K562 treated with DMSO at 1 percent for 48 hours (cell line): Measurements from ENCODE around the gene LY6G6D. TPM values are rescaled to one million over a fixed set of nuclear protein-coding genes. Genes with fewer than 3 reads are reported as not detected.

Source experiments
- total RNA-seq: library from RNA; unstranded; fragments of 300-600 nt; gene quantifications from 2 replicates; pipeline ENCODE4 v1.2.3, GENCODE V29; 2022; ENCODE audit warnings: low replicate concordance; ENCODE audit errors: extremely low read depth

The LY6G6D gene
- total RNA-seq, 1 experiment from 2014 or later = not detected

Other genes with a start within 250 kb of the LY6G6D start
- gene MICB, start 217.2 kb upstream of the LY6G6D start, total RNA-seq = not detected in 2 replicates
- gene MCCD1, start 186.4 kb upstream of the LY6G6D start, total RNA-seq = not detected in 2 replicates
- not detected in 2 replicates for gene DDX39B, start 173.3 kb upstream of the LY6G6D start, total RNA-seq
- not detected in 2 replicates for gene ATP6V1G2, start 168.7 kb upstream of the LY6G6D start, total RNA-seq
- gene NFKBIL1, start 167.7 kb upstream of the LY6G6D start, total RNA-seq = not detected in 2 replicates
- gene LTA, start 143.1 kb upstream of the LY6G6D start, total RNA-seq = not detected in 2 replicates
- gene TNF, start 139.8 kb upstream of the LY6G6D start, total RNA-seq = not detected in 2 replicates
- not detected in 2 replicates for gene LTB, start 132.9 kb upstream of the LY6G6D start, total RNA-seq
- not detected in 2 replicates for gene LST1, start 129.1 kb upstream of the LY6G6D start, total RNA-seq
- gene NCR3, start 122.3 kb upstream of the LY6G6D start, total RNA-seq = not detected in 2 replicates
- not detected in 2 replicates for gene AIF1, start 100.1 kb upstream of the LY6G6D start, total RNA-seq
- 599 TPM in 1 of 2 replicates, not detected in the other for gene PRRC2A, start 94.6 kb upstream of the LY6G6D start, total RNA-seq
- 212 TPM in 1 of 2 replicates, not detected in the other for gene BAG6, start 62.7 kb upstream of the LY6G6D start, total RNA-seq
- gene APOM, start 59.5 kb upstream of the LY6G6D start, total RNA-seq = not detected in 2 replicates
- not detected in 2 replicates for gene C6orf47, start 54.6 kb upstream of the LY6G6D start, total RNA-seq
- gene GPANK1, start 50.4 kb upstream of the LY6G6D start, total RNA-seq = not detected in 2 replicates
- 596 TPM in 1 of 2 replicates, not detected in the other for gene CSNK2B, start 49.3 kb upstream of the LY6G6D start, total RNA-seq
- not detected in 2 replicates for gene LY6G5B, start 45.4 kb upstream of the LY6G6D start, total RNA-seq
- gene LY6G5C, start 34.3 kb upstream of the LY6G6D start, total RNA-seq = not detected in 2 replicates
- not detected in 2 replicates for gene ABHD16A, start 12.0 kb upstream of the LY6G6D start, total RNA-seq
- gene LY6G6F, start 8.5 kb upstream of the LY6G6D start, total RNA-seq = not detected in 2 replicates
- gene LY6G6C, start 6.4 kb downstream of the LY6G6D start, total RNA-seq = not detected in 2 replicates
- not detected in 2 replicates for gene MPIG6B, start 8.0 kb downstream of the LY6G6D start, total RNA-seq
- not detected in 2 replicates for gene DDAH2, start 14.0 kb downstream of the LY6G6D start, total RNA-seq
- gene CLIC1, start 21.2 kb downstream of the LY6G6D start, total RNA-seq = 1,281 TPM in 1 of 2 replicates, not detected in the other
- not detected in 2 replicates for gene MSH5, start 24.7 kb downstream of the LY6G6D start, total RNA-seq
- not detected in 2 replicates for gene SAPCD1, start 47.3 kb downstream of the LY6G6D start, total RNA-seq
- not detected in 2 replicates for gene VWA7, start 62.0 kb downstream of the LY6G6D start, total RNA-seq
- gene VARS1, start 80.4 kb downstream of the LY6G6D start, total RNA-seq = 668 TPM in 1 of 2 replicates, not detected in the other
- gene LSM2, start 91.6 kb downstream of the LY6G6D start, total RNA-seq = not detected in 2 replicates
- not detected in 2 replicates for gene HSPA1L, start 99.9 kb downstream of the LY6G6D start, total RNA-seq
- gene HSPA1A, start 100.2 kb downstream of the LY6G6D start, total RNA-seq = not detected in 2 replicates
- 760 TPM in 1 of 2 replicates, not detected in the other for gene HSPA1B, start 112.4 kb downstream of the LY6G6D start, total RNA-seq
- gene NEU1, start 147.5 kb downstream of the LY6G6D start, total RNA-seq = 455 TPM in 1 of 2 replicates, not detected in the other
- not detected in 2 replicates for gene SLC44A4, start 163.6 kb downstream of the LY6G6D start, total RNA-seq
- gene EHMT2, start 182.3 kb downstream of the LY6G6D start, total RNA-seq = not detected in 2 replicates
- not detected in 2 replicates for gene ZBTB12, start 186.7 kb downstream of the LY6G6D start, total RNA-seq
- not detected in 2 replicates for gene C2, start 212.4 kb downstream of the LY6G6D start, total RNA-seq
- gene CFB, start 230.7 kb downstream of the LY6G6D start, total RNA-seq = not detected in 2 replicates
- gene NELFE, start 243.6 kb downstream of the LY6G6D start, total RNA-seq = not detected in 2 replicates
- gene SKIC2, start 243.8 kb downstream of the LY6G6D start, total RNA-seq = not detected in 2 replicates